GM19035 (cell line): Measurements from ENCODE around the gene APBA1.
"Not testable (repeated sequence)": the region's sequence is repeated elsewhere in the genome, so short reads cannot be mapped to it uniquely, and the experiment has no call there.

Source experiments
- ATAC-seq: cut with Tn5 transposase; IDR thresholded peaks from one replicate; pipeline ENCODE4 v1.9.1; 2021; ENCODE audit not compliant: unreplicated experiment

Gene APBA1

DNA sequence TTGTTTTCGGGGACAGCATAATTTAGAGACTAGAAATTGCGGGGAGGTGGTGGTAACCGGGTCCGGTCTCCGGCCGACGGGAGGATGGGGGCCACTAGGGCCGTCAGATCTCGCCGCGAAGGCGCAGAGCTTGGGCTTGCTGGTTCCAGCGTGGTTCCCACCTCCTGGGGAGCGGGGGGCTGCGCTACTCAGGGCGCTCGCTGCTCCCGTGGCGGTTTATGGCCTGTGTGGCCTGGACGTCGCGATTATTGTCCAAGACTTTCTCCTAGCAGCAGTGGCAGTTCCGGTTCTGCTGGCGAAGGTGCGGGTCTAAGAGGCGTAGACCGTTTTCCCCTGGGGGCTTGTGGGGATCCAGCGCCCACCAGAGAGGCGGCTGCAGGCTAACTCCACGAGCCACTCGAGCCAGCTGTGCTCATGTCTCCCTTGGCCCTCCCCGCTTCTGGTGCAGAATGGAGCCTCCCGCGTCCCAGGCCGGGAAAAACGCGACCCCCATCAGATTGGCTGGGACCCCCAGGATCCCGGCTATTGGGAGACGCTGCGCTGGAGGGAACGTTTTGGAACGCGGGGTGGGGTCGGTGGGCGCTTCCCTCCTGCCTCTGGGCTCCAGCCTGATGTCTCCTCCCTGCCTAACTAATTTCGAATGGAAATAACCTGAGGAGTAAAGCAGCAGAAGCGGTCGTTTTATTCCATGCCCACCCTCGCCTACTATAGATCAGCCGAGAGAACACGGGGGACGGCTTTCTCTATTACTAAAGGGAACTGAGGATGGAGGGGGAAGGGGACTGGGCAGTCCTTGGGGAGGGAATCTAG is 260.0 kb downstream of the APBA1 start:
- ATAC-seq, result no peak

DNA sequence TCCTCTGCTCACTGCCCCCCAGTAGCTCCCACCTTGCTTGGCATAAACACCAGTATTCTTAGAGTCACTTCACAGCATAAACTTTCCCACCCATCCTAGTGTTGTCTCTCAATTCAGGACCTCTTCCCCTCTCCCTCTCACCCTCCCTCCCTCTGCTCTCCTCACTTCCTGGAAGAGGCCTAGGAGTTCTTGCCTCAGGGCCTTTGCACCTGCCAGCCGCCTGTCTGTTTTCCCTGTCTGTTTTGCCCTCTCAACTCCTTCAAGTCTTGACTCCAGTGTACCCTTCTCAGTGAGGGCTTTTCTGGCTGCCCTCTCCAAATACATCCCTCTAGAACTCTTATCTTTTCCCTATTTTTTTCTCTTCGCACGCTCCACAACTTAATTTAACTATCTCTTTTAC is 260.9 kb downstream of the APBA1 start:
- ATAC-seq, result no peak

DNA sequence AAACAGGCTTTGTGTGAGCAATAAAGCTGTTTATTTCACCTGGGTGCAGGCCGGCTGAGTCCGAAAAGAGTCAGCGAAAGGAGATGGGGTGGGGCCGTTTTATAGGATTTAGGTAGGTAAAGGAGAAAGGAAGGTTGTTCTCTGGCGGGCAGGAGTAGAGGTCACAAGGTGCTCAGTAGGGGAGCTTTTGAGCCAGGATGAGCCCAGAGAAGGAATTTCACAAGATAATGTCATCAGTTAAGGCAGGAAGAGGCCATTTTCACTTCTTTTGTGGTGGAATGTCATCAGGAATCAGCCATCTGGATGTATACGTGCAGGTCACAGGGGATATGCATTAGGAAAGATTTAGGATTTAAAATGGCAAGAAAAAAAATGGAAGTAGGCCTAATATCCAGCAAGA is 262.2 kb downstream of the APBA1 start:
- ATAC-seq, result not testable (repeated sequence)

DNA sequence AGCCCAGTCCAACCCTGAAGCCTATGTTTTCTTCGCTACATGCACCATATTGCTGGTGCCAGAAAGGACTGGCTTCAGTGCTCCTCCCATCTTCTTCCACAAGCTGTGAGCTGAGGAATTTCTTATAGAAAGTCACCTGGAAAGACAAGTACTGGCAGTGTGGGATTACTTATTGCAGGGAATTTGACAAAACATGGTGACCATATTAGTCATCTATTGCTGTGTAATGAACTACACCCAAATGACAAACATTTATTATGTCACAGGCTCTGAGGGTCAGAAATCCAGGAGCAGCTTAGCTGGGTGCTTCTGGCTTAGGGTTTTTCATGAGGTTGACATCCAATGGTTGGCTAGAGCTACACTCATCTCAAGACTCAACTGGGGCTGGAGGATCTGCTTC is 271.7 kb downstream of the APBA1 start:
- no peak for ATAC-seq

DNA sequence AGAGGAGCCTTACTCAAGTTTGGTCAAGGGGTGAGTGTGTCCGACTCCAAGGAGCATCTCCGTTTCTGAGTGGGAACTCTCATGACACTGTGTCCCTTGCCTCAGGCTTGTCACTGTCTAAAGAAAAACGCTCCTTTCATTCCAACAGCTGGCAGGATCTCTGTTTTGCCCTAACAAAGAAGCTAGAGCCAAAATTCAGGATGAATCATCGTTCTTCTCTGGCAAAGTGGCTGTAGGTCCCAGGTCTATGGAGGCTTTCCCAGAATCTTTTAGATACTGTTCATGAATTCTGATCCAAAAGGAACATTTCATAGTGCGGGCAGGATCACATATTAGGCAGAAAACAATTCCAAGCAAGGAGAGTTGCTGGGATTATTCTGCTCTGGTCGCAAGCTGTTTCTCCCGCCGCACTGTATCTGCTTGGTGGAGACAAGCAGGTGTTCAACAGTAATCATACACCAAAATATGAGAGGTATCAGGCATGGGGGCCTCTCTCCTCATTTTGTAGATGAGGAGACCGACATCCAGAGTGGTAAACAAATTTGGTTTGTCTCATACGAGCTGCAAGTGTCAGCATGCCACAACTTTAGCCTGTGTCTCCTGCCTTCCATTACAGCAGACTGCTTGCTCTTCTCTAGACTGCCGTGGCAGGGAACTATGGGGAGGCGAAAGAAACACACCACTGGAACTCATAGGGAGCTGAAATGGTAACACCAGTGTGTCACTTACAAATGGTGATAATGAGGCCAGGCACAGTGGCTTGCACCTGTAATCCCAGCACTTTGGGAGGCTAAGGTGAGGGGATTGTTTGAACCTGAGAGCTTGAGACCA is 274.6 kb downstream of the APBA1 start:
- no peak for ATAC-seq

DNA sequence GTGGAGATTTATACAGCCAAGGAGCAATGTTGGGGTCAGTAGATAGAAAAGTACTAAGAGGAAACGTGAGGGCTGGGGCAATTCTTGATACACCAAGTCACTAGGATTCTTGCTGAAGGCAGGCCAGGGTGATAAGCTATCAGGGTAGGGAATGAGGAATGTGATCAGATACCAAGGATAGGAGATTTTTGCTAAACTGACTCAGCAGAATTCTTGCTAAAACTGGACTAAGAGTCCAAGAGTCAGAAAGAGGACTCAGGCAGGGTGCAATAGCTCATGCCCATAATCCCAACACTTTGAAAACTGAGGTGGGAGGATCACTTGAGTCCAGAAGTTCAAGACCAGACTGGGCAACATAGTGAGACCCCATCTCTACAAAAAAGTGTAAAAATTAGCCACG is 275.4 kb downstream of the APBA1 start:
- ATAC-seq, result no peak

DNA sequence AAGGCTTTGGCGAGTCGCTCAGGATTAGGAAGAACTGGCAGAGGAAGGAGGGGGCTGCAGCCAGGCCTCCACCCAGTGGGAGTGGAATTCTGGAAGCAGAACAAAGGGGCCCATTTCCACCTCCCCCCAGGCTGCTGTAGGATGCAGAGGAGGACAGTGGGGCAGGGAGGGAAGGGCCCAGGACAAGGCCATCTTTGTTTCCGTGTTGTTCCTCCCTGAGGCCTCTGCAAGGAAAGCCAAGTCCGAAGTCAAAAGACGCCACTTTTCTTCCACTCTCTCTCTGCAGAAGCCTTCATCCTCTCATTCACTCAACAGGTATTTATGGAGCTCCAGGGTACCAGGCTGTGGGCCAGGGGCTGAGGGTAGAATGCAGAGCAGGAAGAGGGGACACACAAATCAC is 276.5 kb downstream of the APBA1 start:
- no peak for ATAC-seq

DNA sequence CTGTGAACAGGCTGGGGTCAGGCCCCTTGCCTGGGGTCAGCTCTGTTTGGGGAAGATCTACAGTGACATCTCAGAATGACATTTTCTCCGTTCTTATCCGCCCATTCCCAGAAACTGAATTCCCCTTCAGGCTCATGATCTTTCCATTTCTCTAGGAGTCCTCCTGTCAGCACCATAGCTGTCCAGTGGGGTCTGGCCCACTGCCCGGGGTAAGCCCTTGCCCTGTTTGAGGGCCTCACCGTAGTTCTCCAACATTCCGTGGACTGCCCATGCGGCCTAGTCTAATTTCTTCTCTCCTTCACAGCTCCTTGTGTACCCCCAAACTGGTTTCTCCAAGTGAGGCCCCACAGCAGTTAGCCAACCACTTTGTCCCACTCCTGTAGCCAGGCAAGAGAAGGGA is 278.7 kb downstream of the APBA1 start:
- no peak for ATAC-seq

DNA sequence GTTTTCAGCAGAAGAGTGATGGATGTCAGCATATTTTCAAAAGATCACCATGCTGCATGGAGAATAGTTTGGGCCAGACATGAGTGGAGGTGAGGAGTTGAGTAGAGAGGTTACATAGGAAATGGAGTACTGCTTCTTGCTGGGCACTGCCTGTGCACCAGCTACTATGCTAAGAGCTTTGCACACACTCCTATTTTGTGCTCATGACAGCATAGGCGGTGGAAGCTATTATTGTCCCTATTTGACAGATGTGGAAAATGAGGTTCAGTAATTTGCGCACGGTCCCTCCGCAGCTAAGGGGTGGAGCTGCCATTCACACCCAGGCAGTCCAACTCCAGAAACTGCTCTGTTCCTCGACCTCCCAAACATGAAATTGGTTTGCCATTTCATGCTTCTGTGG is 279.3 kb downstream of the APBA1 start:
- no peak for ATAC-seq

DNA sequence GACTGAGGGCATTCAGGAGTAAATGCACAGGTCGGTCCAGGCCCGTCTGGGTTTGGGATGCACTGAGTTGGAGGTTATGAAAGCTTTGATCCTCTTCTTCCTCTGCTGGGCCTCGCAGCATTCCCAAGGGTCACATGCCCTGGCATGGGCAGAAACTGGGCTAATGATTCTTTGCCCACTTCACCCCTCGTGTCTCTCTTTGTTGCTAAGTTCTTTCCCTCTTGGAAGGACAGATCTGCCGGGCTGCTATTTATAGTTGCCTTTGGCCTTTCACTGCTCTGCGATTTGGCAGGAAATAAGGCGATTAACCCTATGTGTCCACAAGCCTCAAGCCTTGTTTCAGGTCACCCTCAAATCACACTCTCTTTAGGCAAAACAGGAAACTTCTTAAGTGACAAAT is 280.2 kb downstream of the APBA1 start:
- no peak for ATAC-seq

DNA sequence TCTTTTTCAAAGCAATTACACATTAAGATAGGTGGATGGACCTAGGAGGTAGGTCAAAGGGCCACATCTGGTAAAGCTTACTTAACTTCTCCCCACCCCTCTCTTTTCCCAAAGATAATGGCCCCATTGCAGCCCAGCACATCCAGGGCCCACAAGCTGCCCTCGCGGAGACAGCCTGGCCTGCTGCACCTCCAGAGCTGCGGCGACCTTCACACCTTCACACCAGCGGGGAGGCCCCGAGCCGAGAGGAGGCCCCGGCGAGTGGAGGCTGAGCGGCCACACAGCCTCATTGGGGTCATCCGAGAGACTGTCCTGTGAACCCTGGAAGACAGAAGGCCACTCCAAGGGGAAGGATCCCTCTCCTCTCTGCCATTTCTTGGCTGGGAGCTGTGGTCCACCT is 280.7 kb downstream of the APBA1 start:
- no peak for ATAC-seq

DNA sequence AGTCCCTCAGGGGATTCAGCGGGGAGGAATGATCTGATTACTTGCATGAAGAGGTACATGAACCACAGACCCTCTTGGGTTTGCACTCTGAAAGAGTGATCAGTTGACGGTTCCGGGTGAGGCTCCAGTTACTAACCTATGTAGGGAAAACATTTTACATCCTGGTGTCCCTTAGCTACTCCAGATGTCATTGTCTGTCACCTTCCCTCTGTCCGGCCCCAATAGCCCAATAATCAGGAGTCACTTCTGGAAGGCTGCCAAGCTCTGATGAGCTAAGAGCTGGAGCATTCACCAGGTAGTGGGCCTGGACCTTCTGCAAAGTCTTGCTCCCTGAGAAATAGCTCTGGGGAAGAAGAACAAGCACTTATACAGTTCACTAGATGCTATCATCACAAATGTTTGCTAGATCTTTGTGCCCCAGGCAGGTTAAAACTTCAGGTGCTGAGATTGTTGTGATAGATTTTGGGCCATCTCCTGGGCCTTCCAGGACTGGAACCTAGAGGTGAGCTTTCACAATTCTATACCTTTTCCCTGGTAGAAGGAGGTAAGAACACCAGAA is 282.7 kb downstream of the APBA1 start:
- no peak for ATAC-seq

DNA sequence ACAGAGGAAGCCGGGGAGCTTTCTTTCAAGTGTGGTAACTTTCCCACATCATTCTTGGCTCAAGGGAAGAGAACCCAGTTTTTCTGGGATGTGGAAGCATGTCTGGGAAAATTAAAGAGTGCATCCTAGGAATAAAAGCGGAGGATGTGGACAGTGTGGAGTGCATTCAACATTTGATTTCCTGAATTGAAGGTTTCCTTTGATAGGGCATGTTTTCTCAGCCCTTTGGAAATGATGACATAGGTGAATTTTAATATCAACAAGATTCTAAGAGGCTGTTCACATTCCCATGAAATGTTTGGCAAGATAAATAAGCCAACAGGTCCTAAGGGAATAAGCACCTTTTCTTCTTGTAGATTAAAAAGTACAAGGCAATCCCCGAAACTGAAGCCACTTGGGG is 283.6 kb downstream of the APBA1 start:
- ATAC-seq, result no peak

DNA sequence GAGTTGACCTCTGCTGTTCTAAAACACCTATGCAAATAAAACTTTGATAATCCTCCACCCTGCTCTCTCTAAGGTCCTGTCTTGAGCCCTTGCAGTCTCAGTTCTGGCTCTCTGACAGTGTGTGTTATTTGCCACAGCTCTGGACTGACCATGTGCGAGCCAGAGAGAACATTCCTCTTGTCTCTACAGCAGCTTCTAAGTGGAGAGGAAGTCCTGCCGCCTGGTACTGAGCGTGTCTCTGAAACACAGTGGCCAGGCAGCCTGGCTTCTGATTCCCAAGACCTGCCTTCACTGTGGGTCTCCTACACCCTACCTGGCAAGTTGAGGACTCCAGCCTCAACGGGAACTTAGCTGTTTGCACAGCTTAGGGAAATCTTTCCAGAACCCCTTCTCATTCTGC is 285.5 kb downstream of the APBA1 start:
- no peak for ATAC-seq

DNA sequence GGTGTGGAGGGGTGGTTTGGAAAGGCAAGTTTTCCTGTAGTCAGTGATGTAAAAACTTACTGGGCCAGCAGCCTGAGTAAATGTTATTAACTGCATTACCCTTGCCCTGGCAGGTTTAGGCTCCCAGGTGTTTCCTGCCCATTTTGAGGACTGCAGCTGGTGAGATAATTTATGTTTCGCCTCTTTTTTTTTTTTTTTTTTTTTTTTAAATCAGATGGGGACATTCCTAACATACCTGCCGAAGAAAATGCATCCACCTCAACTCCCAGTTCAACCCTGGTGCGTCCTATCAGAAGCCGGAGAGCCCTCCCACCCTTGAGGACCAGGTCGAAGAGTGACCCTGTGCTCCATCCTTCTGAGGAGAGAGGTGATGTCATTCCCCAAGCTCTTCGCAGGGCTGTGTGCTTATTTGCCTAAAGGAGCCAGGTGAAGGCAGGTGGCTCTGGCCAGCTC is 286.6 kb downstream of the APBA1 start:
- ATAC-seq, result no peak

DNA sequence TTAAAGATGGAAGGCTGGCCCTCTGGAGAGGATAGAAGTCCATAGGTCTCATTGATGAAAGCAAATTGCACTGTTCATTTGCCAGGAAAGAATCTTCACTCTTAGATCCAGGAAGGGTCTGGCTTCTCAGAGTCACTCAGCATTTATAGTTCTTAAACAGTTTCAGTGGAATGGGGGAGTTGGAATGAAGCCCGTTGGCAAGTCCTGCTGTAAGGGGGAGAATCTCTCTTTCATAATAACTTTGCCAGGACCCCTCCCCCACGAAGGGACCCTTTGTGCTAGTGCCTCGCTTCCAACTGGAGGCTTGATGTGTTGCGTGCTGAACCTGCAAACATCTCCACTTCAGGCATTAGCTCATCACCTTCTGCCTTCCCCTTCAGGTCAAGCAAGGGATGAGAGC is 290.0 kb downstream of the APBA1 start:
- no peak for ATAC-seq

DNA sequence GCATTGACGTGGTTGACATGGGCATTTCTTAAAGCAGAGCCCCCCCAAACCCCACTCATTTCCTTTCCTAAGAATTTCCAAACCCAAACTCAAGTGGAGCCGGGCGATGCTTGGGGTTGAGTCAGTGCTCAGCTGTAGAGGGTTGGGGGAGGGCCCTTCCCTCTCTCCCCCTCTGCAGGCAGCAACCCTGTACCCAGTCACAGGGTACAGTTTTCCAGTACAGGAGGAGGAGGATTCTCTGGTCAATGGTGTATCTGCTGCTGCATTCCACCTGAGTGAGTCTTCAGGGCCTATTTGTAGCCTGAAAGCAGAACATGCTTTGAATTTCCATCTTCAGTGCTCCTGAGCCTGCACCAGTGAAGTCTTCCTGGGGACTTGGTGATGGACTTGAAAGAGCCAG is 291.4 kb downstream of the APBA1 start:
- ATAC-seq, result no peak

DNA sequence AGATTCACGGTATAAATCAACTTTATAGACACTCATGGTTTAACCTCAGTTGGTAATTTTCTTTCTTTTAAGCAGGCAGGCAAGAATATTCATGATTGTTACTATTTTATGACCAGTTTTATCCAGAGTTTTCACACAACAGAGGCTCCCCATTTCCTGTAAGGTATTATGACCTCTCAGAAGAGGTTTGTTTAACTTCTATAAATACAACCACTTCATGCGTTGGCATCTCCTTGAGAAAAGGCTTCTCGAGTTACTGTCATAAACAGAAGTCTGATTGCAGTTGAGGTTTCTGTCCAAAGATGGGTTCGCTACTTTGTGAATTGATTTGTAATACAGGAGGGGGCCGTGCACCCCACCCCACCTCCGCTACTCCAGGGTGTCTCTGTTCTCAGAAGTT is 291.9 kb downstream of the APBA1 start:
- no peak for ATAC-seq

DNA sequence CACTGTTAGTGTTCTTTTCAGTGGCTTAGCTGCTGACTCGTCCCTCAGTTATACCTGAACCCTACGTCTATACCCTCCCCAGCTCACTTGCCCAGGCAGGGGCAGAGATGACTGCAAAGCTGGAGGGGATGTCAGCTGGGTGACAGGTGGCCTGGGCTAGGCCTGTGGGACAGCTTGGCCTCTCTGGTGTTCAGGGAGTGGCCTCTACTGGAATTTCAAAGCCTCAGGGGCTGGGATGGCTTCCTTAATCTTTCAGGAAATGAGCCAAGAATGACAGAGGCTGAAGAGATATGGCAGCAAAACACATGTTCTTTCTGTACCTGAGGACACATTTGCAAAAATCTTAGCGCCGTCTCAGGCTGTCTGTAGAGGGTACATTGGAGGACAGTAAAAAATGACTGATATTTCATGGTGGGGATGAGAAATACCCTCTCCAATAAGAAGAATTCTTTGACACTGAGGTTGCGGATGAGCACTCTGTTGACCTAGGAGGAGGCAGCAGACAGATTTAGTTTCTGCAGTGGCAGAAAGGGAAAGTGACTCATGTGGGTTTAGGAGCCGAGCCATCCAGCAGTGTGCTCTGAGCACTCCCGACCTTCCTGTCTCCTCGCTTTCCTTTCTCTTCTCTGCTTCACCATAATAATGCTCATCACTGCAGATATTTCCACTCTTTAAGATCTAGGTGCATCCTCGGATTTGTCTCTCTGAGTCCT is 292.7 kb downstream of the APBA1 start:
- ATAC-seq, result no peak

DNA sequence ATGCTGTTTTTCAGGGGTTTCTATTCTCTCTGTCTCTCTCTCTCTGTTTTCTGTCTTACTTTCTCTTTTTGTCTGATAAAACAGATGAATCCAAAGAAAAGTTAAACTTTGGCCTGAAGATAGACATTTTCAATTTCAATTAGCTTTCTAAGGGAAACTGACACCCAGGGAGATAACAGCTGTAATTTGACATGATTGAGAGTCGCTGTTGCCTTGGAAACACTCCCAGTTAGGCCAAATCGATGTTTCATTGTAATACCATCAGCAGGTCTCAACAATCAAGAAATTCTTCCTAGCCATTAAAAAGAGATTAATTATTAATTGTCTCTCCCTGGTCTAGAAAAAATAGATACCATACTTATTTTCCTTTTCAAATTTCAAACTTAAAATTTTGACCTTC is 294.2 kb downstream of the APBA1 start:
- no peak for ATAC-seq
